ENCODE data around the gene RPN2. TPM values are rescaled to one million over a fixed set of nuclear protein-coding genes. Genes with fewer than 3 reads are reported as not detected.

Gene RPN2
- total RNA-seq, 1 donor, result 218 TPM

- no peak overlapping the region for H3K4me3 ChIP-seq (ENCODE audit: low read depth, low read length)
- TF ChIP-seq CTCF (IDR thresholded peaks at IDR 0.05; ENCODE audit: insufficient read depth, low read depth, low read length), result no peak
- DNase-seq (ENCODE audit: low read depth), result no peak
Observed at GRCh38 chr20:37160683-37161082, 18.4 kb upstream of the RPN2 start.

- DNase-seq (ENCODE audit: low read depth), result no peak
- H3K4me3 ChIP-seq (ENCODE audit: low read depth, low read length), result no peak overlapping the region
- no peak for TF ChIP-seq CTCF (IDR thresholded peaks at IDR 0.05; ENCODE audit: insufficient read depth, low read depth, low read length)
Observed at GRCh38 chr20:37161830-37162549, 17.1 kb upstream of the RPN2 start.

GRCh38 chr20:37162646-37163045 lies 16.5 kb upstream of the RPN2 start:
- DNase-seq (ENCODE audit: low read depth), result no peak
- H3K4me3 ChIP-seq (ENCODE audit: low read depth, low read length), result no peak overlapping the region
- TF ChIP-seq CTCF (IDR thresholded peaks at IDR 0.05; ENCODE audit: insufficient read depth, low read depth, low read length), result no peak

GRCh38 chr20:37163832-37164554 lies 15.1 kb upstream of the RPN2 start:
- no peak for TF ChIP-seq CTCF (IDR thresholded peaks at IDR 0.05; ENCODE audit: insufficient read depth, low read depth, low read length)
- no peak for DNase-seq (ENCODE audit: low read depth)
- no peak overlapping the region for H3K4me3 ChIP-seq (ENCODE audit: low read depth, low read length)

GRCh38 chr20:37165031-37165430 lies 14.1 kb upstream of the RPN2 start:
- no peak for DNase-seq (ENCODE audit: low read depth)
- H3K4me3 ChIP-seq (ENCODE audit: low read depth, low read length), result no peak overlapping the region
- no peak for TF ChIP-seq CTCF (IDR thresholded peaks at IDR 0.05; ENCODE audit: insufficient read depth, low read depth, low read length)

- TF ChIP-seq CTCF (IDR thresholded peaks at IDR 0.05; ENCODE audit: insufficient read depth, low read depth, low read length), result no peak
- DNase-seq (ENCODE audit: low read depth), result no peak
- H3K4me3 ChIP-seq (ENCODE audit: low read depth, low read length), result no peak overlapping the region
Observed at GRCh38 chr20:37166867-37167266, 12.3 kb upstream of the RPN2 start.
